AG04450 (cell line): ENCODE results near the gene NAIF1. TPM values are rescaled to one million over a fixed set of nuclear protein-coding genes. Genes with fewer than 3 reads are reported as not detected.

Experiments used
- CTCF ChIA-PET: fragments of 300-600, 350-600 bp; formaldehyde crosslinking; extraction: SDS; loops from one replicate; lab custom pipeline; 2022; ENCODE audit warnings: antibody characterized with exemption, inconsistent platforms; lab: Charles Lee
- POLR2A ChIA-PET: fragments of 350-600 bp; formaldehyde crosslinking; extraction: SDS; loops from one replicate; lab custom pipeline; 2021; ENCODE audit warnings: antibody characterized with exemption, inconsistent platforms; lab: Yijun Ruan, JAX
- DNase-seq: peaks from one replicate; pipeline ENCODE4 v3.0.0-alpha.2; 2011; ENCODE audit warnings: low read depth, low spot score
- H3K27ac ChIP-seq: one replicate; pipeline ENCODE4 v1.5.1; 2012; ENCODE audit warnings: low read depth, low read length, control low read depth
- H3K27me3 ChIP-seq: one replicate; pipeline ENCODE4 v1.6.0; 2012; ENCODE audit warnings: low read length; ENCODE audit not compliant: control insufficient read depth, insufficient read depth
- H3K4me3 ChIP-seq: 2 replicates; pipeline ENCODE4 v1.5.1; 2011; ENCODE audit warnings: mild to moderate bottlenecking, low read depth, low read length, control low read depth
- H3K9me3 ChIP-seq: 2 replicates; pipeline ENCODE4 v1.5.1; 2012; ENCODE audit warnings: low read length; ENCODE audit not compliant: control insufficient read depth, insufficient read depth
- polyA plus RNA-seq: library from polyadenylated mRNA; depleted of rRNA; stranded (reverse); fragments of >200 nt; gene quantifications from 2 replicates; pipeline ENCODE4 v1.2.3, GENCODE V29; 2011
- TF ChIP-seq, protein P1 (sequence below): IDR thresholded peaks from 2 replicates; pipeline ENCODE4 v1.5.1; 2011; ENCODE audit warnings: low read depth, low read length, control low read depth, inconsistent platforms

The NAIF1 gene
- polyA plus RNA-seq, 1 experiment, result 7.5 TPM

DNA sequence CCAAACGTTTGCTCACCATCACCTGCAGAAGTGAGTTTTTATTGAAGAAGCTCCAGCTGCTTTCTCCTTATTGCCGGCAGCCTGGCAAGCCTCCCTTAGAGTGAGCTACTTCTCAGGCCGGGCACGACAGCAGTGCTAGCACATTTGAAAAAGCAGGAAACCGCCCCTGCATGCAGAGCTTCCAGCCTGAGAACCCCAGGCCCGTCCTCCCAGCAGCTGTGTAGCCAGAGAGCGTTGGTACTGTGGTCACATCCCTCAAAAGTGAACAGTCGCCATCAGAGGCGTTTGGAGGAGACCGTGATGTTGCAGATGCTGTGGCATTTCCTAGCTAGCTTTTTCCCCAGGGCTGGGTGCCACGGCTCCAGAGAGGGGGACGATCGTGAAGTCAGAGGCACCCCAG is 24.5 kb upstream of the NAIF1 start:
- Histone ChIP-seq H3K4me3 (peak overlapping the region; percentile 48), H3K27ac (peak overlapping the region; percentile 21), H3K27me3 (no peaks in the 10 kb centered on the region), H3K9me3 (no peaks in the 10 kb centered on the region)
- CTCF ChIA-PET, result interaction anchor here (1.3 to 6.7 kb wide), 3 partner anchors 8 to 148 kb away, joined by 3 to 42 read pairs (median 28); no protein-coding TSS in a partner anchor
- TF ChIP-seq, protein P1, sequence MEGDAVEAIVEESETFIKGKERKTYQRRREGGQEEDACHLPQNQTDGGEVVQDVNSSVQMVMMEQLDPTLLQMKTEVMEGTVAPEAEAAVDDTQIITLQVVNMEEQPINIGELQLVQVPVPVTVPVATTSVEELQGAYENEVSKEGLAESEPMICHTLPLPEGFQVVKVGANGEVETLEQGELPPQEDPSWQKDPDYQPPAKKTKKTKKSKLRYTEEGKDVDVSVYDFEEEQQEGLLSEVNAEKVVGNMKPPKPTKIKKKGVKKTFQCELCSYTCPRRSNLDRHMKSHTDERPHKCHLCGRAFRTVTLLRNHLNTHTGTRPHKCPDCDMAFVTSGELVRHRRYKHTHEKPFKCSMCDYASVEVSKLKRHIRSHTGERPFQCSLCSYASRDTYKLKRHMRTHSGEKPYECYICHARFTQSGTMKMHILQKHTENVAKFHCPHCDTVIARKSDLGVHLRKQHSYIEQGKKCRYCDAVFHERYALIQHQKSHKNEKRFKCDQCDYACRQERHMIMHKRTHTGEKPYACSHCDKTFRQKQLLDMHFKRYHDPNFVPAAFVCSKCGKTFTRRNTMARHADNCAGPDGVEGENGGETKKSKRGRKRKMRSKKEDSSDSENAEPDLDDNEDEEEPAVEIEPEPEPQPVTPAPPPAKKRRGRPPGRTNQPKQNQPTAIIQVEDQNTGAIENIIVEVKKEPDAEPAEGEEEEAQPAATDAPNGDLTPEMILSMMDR, result no peak
- POLR2A ChIA-PET, result interaction anchor here (0.7 to 1.2 kb wide), 8 partner anchors 10 to 263 kb away, joined by 3 to 5 read pairs (median 4); no protein-coding TSS in a partner anchor
- DNase-seq, result no peak

DNA sequence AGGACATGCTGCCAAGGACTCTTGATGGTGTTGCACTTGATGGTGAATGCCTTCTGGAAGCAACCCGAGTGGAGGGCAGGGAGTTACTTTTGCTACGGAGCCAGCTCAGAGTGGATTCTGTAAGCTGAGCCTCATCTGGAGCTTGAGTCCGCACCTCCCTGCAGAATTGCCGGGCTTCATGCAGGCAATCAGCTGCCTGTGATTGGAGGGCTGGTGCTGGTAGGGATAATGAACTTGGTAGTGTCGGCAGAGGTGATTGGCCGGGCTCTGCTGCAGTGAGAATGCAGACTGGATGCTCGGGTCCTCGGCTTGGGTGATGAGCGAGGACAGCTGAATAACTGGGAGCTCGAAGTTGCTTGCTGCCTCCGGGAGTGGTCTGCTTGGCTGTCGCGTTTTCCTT is 24.0 kb upstream of the NAIF1 start:
- DNase-seq, result peak; percentile 85
- Histone ChIP-seq H3K9me3 (no peaks in the 10 kb centered on the region), H3K27ac (peak overlapping the region; percentile 59), H3K27me3 (no peaks in the 10 kb centered on the region), H3K4me3 (peak overlapping the region; percentile 48)
- TF ChIP-seq, protein P1, result no peak
- ChIA-PET POLR2A (interaction anchor here (0.7 to 1.2 kb wide), 8 partner anchors 10 to 262 kb away, joined by 3 to 5 read pairs (median 4); no protein-coding TSS in a partner anchor), CTCF (interaction anchor here (3.8 to 6.7 kb wide), 2 partner anchors 27 to 148 kb away, joined by 28 to 42 read pairs; no protein-coding TSS in a partner anchor)

- ChIA-PET CTCF (interaction anchor here (0.6 to 6.7 kb wide), 4 partner anchors 17 to 146 kb away, joined by 4 to 42 read pairs (median 16); no protein-coding TSS in a partner anchor), POLR2A (interaction anchor here (0.5 kb wide), 1 partner anchor 317 kb away, joined by 4 read pairs; no protein-coding TSS in a partner anchor)
Measured at GRCh38 chr9:128089299-128089698, 22.2 kb upstream of the NAIF1 start.

GRCh38 chr9:128088253-128088945 is 21.3 kb upstream of the NAIF1 start:
- ChIA-PET POLR2A (interaction anchor here (0.5 kb wide), 1 partner anchor 316 kb away, joined by 4 read pairs; no protein-coding TSS in a partner anchor), CTCF (interaction anchor here (1.0 to 3.7 kb wide), 2 partner anchors 16 to 145 kb away, joined by 4 to 26 read pairs; no protein-coding TSS in a partner anchor)
- Histone ChIP-seq H3K27me3 (no peaks in the 10 kb centered on the region), H3K27ac (no peak overlapping the region), H3K9me3 (no peaks in the 10 kb centered on the region), H3K4me3 (no peak overlapping the region)
- TF ChIP-seq, protein P1, result no peak
- no peak for DNase-seq

More at GRCh38 chr9:128089299-128089698, 22.2 kb upstream of the NAIF1 start:
- no peak overlapping the region for H3K4me3 ChIP-seq
- no peaks in the 10 kb centered on the region for H3K27me3 ChIP-seq
- TF ChIP-seq, protein P1, result no peak
- no peak for DNase-seq
- H3K9me3 ChIP-seq, result no peaks in the 10 kb centered on the region
- H3K27ac ChIP-seq, result no peak overlapping the region
